SU-DHL-6 (cell line): ENCODE results near the gene PFKFB2.

Experiments used
- H2AFZ ChIP-seq: fragments of 200-600 bp; sonication (generic); 2 replicates; pipeline ENCODE4 v1.6.1; 2014; ENCODE audit warnings: low read depth, mild to moderate bottlenecking, moderate library complexity, mixed read lengths, antibody characterized with exemption, low read length; ENCODE audit not compliant: severe bottlenecking
- H3F3A ChIP-seq: fragments of 200-600 bp; shearing (Covaris generic); 2 replicates; pipeline ENCODE4 v1.6.0; 2016; ENCODE audit warnings: antibody characterized with exemption, mild to moderate bottlenecking; ENCODE audit not compliant: insufficient read depth
- H3K27ac ChIP-seq: fragments of 200-600 bp; sonication (generic); 2 replicates; pipeline ENCODE4 v1.5.1; 2016; ENCODE audit warnings: low read depth, mild to moderate bottlenecking, low read length, moderate library complexity, mixed read lengths
- H3K27me3 ChIP-seq: fragments of 200-600 bp; sonication (generic), shearing (Covaris generic); 2 replicates; pipeline ENCODE4 v1.6.0; 2014; ENCODE audit warnings: mild to moderate bottlenecking, low read length
- H3K36me3 ChIP-seq: fragments of 200-600 bp; sonication (generic); 2 replicates; pipeline ENCODE4 v1.6.1; 2014; ENCODE audit warnings: mild to moderate bottlenecking, low read length, mixed read lengths
- H3K4me2 ChIP-seq: fragments of 300-600, 200-600 bp; shearing (Covaris generic), sonication (generic); 2 replicates; pipeline ENCODE4 v1.6.0; 2014; ENCODE audit warnings: low read length, low read depth, mild to moderate bottlenecking; ENCODE audit not compliant: poor library complexity, severe bottlenecking
- H3K4me3 ChIP-seq: fragments of 200-600 bp; sonication (generic); 2 replicates; pipeline ENCODE4 v1.5.1; 2014; ENCODE audit warnings: antibody characterized with exemption, low read length, mild to moderate bottlenecking, mixed read lengths; ENCODE audit not compliant: insufficient read depth, poor library complexity, severe bottlenecking
- H3K79me2 ChIP-seq: fragments of 200-600 bp; sonication (generic); 2 replicates; pipeline ENCODE4 v1.6.1; 2014; ENCODE audit warnings: mild to moderate bottlenecking, low read length, moderate library complexity; ENCODE audit not compliant: insufficient read depth
- H3K9ac ChIP-seq: fragments of 200-600 bp; sonication (generic); 2 replicates; pipeline ENCODE4 v1.7.0; 2014; ENCODE audit warnings: mild to moderate bottlenecking, low read length
- H3K9me2 ChIP-seq: fragments of 200-600 bp; sonication (generic); replicated peaks from 2 replicates; pipeline ENCODE4 v1.6.1; 2014; ENCODE audit warnings: low read length; ENCODE audit not compliant: insufficient read depth
- H3K9me3 ChIP-seq: fragments of 200-600 bp; sonication (generic); 2 replicates; pipeline ENCODE4 v1.6.1; 2014; ENCODE audit warnings: low read length, mixed read lengths; ENCODE audit not compliant: insufficient read depth
- H4K20me1 ChIP-seq: fragments of 200-600 bp; sonication (generic); 2 replicates; pipeline ENCODE4 v1.6.1; 2014; ENCODE audit warnings: low read depth, mild to moderate bottlenecking, antibody characterized with exemption, low read length, moderate library complexity, mixed read lengths
- CTCF ChIP-seq: fragments of 200-600 bp; sonication (generic); IDR thresholded peaks from one replicate; pipeline ENCODE4 v1.5.1; 2017; ENCODE audit warnings: antibody characterized with exemption, mild to moderate bottlenecking, low read length, moderate library complexity; ENCODE audit not compliant: insufficient read depth, poor library complexity, severe bottlenecking
- EZH2phosphoT487 ChIP-seq: fragments of 200-600 bp; sonication (generic), shearing (Covaris generic); conservative IDR thresholded peaks from 2 replicates; pipeline ENCODE4 v1.6.1; 2018; ENCODE audit warnings: mild to moderate bottlenecking, antibody characterized with exemption, low read length, moderate library complexity, mixed read lengths

The PFKFB2 gene

GRCh38 chr1:207078578-207079132 lies 25.6 kb downstream of the PFKFB2 start:
- no peak for TF ChIP-seq CTCF
- TF ChIP-seq EZH2phosphoT487 = no peak
- no peaks in the 10 kb centered on the region for H4K20me1 ChIP-seq
- no peak overlapping the region for H2AFZ ChIP-seq
- H3K9ac ChIP-seq = no peak overlapping the region
- H3K79me2 ChIP-seq = no peaks in the 10 kb centered on the region
- H3F3A ChIP-seq = no peaks in the 10 kb centered on the region
- H3K27ac ChIP-seq = no peak overlapping the region
- no peak overlapping the region for H3K4me3 ChIP-seq
- H3K9me2 ChIP-seq = no peaks in the 10 kb centered on the region
- H3K27me3 ChIP-seq = no peaks in the 10 kb centered on the region
- H3K36me3 ChIP-seq = no peaks in the 10 kb centered on the region
- H3K9me3 ChIP-seq = no peaks in the 10 kb centered on the region
- H3K4me2 ChIP-seq = no peak overlapping the region

- no peaks in the 10 kb centered on the region for H4K20me1 ChIP-seq
- H3K79me2 ChIP-seq = no peaks in the 10 kb centered on the region
- no peak overlapping the region for H3K9ac ChIP-seq
- H3K9me3 ChIP-seq = no peaks in the 10 kb centered on the region
- H3K27me3 ChIP-seq = no peaks in the 10 kb centered on the region
- no peak overlapping the region for H3K4me3 ChIP-seq
- no peak overlapping the region for H3K4me2 ChIP-seq
- no peaks in the 10 kb centered on the region for H3F3A ChIP-seq
- no peaks in the 10 kb centered on the region for H3K9me2 ChIP-seq
- no peak overlapping the region for H2AFZ ChIP-seq
- H3K36me3 ChIP-seq = no peaks in the 10 kb centered on the region
- no peak overlapping the region for H3K27ac ChIP-seq
- no peak for TF ChIP-seq CTCF
- no peak for TF ChIP-seq EZH2phosphoT487
Observed at GRCh38 chr1:207079706-207080241, 26.7 kb downstream of the PFKFB2 start.

GRCh38 chr1:207081088-207081487 lies 28.0 kb downstream of the PFKFB2 start:
- H3K79me2 ChIP-seq = no peaks in the 10 kb centered on the region
- no peak overlapping the region for H3K4me2 ChIP-seq
- no peaks in the 10 kb centered on the region for H4K20me1 ChIP-seq
- H3K27me3 ChIP-seq = no peaks in the 10 kb centered on the region
- H3K4me3 ChIP-seq = no peak overlapping the region
- no peak overlapping the region for H3K27ac ChIP-seq
- H3K9me3 ChIP-seq = no peaks in the 10 kb centered on the region
- H2AFZ ChIP-seq = no peak overlapping the region
- no peak overlapping the region for H3K9ac ChIP-seq
- TF ChIP-seq CTCF (no peak), EZH2phosphoT487 (no peak)
- H3F3A ChIP-seq = no peaks in the 10 kb centered on the region
- H3K36me3 ChIP-seq = no peaks in the 10 kb centered on the region
- H3K9me2 ChIP-seq = no peaks in the 10 kb centered on the region
